Hematopoietic multipotent progenitor cell treated with erythropoietin and hydrocortisone succinate and interleukin-3 and kit ligand, for 8 days (in vitro differentiated cells): Measurements from ENCODE around the gene PRR19.

Experiments used
- DNase-seq: peaks from one replicate; pipeline ENCODE4 v3.0.0-alpha.2; 2015

The PRR19 gene

DNA sequence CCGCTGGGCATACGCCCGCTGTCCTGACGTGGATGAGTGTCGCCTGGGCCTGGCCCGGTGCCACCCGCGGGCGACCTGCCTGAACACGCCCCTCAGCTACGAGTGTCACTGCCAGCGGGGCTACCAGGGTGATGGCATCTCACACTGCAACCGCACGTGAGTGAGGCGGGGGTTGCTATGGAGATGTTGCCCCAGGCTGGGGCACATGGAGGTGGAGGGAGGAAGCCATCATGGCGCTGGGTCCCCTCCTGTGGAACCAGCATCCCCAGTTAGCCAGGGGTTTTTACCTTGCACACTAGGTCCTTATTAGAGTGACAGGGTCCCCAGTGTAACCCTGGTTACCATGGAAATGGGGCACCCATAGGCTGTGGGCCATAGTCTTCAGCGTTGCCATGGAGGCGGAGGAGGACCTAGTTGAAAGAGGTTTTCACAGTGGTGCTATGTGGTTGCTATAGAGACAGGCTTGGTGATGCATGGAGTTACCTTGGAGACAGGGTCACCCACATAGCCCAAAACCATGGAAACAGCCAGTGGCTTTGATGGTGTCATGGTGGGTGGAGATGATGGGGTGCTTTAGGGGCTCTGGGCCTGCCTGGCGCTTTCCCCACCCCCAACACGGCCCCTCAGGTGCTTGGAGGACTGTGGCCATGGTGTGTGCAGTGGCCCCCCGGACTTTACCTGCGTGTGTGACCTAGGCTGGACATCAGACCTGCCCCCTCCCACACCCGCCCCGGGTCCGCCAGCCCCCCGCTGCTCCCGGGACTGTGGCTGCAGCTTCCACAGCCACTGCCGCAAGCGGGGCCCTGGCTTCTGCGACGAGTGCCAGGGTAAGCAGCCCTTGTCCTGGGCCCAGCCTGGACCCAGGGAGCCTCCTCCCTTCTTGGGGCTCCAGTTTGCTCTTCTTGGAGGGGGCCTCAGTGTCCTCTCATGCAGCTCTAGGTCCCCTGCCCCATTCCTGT is 50.6 kb downstream of the PRR19 start:
- DNase-seq = peak; percentile 7

DNA sequence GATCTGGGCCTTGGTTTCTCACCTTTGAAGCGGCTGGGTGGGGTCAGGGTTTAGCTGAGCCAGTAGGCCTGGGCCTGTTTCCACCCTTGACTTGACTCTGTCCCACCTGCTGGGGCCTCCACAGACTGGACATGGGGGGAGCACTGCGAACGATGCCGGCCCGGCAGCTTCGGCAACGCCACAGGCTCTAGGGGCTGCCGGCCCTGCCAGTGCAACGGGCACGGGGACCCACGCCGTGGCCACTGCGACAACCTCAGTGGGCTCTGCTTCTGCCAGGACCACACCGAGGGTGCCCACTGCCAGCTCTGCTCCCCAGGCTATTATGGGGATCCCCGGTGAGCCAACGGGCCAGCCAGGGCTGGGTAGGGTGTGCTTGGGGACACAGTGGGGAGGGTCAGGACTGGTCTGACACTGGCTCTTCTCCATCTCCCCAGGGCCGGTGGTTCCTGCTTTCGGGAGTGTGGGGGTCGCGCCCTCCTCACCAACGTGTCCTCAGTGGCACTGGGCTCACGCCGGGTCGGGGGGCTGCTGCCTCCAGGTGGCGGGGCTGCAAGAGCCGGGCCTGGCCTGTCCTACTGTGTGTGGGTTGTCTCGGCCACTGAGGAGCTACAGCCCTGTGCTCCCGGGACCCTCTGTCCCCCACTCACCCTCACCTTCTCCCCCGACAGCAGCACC is 51.5 kb downstream of the PRR19 start:
- DNase-seq = no peak

DNA sequence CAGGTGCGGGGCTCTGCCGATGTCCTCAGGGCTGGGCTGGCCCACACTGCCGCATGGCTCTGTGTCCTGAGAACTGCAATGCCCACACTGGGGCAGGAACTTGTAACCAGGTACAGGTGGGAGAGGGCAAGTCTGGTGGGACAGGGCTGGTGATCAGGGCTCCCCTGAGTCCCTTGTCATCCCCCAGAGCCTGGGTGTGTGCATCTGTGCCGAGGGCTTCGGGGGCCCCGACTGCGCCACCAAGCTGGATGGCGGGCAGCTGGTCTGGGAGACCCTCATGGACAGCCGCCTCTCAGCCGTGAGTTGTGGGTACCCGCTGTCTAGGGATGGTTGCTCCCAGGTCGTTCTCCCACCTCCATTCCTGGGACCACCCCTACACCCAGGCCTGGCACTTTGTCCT is 54.0 kb downstream of the PRR19 start:
- DNase-seq = no peak

DNA sequence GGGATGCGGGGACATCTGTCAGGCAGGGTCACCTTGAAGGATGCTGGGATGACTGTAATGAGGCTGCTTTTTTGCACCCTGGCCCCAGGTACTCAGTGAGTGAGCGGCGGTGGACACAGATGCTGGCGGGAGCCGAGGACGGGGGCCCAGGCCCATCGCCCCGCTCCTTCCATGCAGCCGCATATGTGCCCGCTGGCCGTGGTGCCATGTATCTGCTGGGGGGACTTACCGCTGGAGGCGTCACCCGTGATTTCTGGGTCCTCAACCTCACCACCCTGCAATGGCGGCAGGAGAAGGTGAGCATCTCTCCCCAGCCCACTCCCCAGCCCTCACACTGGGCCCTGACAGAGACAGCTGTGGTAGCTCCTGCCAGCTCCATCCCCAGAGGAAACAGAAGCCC is 54.8 kb downstream of the PRR19 start:
- DNase-seq = no peak

DNA sequence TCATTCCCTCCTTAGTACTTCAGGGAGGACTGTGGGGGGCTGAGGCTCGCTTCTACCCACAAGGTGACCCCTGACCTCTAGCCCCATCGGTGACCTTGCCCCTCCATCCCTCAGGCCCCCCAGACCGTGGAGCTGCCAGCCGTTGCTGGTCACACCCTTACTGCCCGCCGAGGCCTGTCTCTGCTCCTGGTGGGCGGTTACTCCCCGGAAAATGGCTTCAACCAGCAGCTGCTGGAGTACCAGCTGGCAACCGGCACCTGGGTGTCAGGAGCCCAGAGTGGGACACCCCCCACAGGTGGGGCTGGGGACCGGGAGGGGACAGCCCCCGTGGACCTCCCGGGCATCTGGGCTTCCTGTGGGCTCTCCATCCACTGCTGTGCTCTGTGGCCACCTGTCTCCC is 55.4 kb downstream of the PRR19 start:
- no peak for DNase-seq
